Peyer's patch (tissue), 4 donors: ENCODE results near the gene ZNF57.

Experiments
- POLR2A ChIP-seq, 2 donors: fragments of 450-650 bp; IDR thresholded peaks; one replicate each; pipeline ENCODE4 v1.5.1; 2017; ENCODE audit warnings: antibody characterized with exemption in 2 of 2, mild to moderate bottlenecking in 2 of 2, moderate library complexity in 2 of 2
- TF ChIP-seq, protein P1 (sequence below), 6 experiments: fragments of 450-650 bp in 4 of 6; fragments of 200-600 bp in 2 of 6; sonication (generic) in 1 of 6; IDR thresholded peaks; one replicate each; pipeline ENCODE4 v1.5.1; 2017 to 2019; ENCODE audit warnings: antibody characterized with exemption in 6 of 6, mild to moderate bottlenecking in 3 of 6, moderate library complexity in 1 of 6

DNA sequence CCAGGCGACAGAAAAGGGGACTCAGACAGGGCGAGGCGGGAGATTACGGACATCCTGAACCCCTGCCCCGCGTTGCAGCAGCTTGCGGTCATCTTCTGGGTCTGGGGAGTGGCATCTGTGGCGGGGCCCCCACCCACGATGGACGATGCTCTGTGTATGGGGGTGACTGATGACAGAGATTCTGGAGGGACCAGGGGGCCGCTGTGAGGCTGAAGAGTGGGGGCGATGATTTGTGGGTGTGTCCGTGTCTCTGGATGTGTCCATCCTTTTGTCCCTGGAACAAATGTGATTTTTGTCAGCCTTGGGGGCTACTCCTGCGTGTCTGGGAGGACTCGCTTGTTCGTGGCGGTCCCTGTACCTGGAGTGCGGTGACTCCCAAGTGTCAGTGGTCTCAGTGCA lies 26.3 kb downstream of the ZNF57 start:
- TF ChIP-seq, protein P1, sequence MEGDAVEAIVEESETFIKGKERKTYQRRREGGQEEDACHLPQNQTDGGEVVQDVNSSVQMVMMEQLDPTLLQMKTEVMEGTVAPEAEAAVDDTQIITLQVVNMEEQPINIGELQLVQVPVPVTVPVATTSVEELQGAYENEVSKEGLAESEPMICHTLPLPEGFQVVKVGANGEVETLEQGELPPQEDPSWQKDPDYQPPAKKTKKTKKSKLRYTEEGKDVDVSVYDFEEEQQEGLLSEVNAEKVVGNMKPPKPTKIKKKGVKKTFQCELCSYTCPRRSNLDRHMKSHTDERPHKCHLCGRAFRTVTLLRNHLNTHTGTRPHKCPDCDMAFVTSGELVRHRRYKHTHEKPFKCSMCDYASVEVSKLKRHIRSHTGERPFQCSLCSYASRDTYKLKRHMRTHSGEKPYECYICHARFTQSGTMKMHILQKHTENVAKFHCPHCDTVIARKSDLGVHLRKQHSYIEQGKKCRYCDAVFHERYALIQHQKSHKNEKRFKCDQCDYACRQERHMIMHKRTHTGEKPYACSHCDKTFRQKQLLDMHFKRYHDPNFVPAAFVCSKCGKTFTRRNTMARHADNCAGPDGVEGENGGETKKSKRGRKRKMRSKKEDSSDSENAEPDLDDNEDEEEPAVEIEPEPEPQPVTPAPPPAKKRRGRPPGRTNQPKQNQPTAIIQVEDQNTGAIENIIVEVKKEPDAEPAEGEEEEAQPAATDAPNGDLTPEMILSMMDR (IDR thresholded peaks at IDR 0.05): no peak
- TF ChIP-seq POLR2A (IDR thresholded peaks at IDR 0.05): no peak
